Nephron progenitor cell (in vitro differentiated cells): ENCODE data around the gene ATP11A.

Experiments
- DNase-seq: peaks from one replicate; pipeline ENCODE4 v3.0.0; 2021
- H3K27ac Mint-ChIP-seq: 2 replicates; pipeline ENCODE4 v1.8.0; 2021; ENCODE audit warnings: mild to moderate bottlenecking, moderate library complexity, mixed read lengths
- H3K27me3 Mint-ChIP-seq: 2 replicates; pipeline ENCODE4 v1.8.0; 2021; ENCODE audit warnings: mild to moderate bottlenecking, low read depth, mixed read lengths; ENCODE audit not compliant: poor library complexity
- H3K36me3 Mint-ChIP-seq: 2 replicates; pipeline ENCODE4 v1.8.0; 2021; ENCODE audit warnings: low read depth, mixed read lengths
- H3K4me1 Mint-ChIP-seq: 2 replicates; pipeline ENCODE4 v1.8.0; 2021; ENCODE audit warnings: mixed read lengths
- H3K4me3 Mint-ChIP-seq: 2 replicates; pipeline ENCODE4 v1.8.0; 2021; ENCODE audit warnings: mild to moderate bottlenecking, moderate library complexity, mixed read lengths
- H3K9me3 Mint-ChIP-seq: 2 replicates; pipeline ENCODE4 v1.8.0; 2021; ENCODE audit warnings: mild to moderate bottlenecking, moderate library complexity, mixed read lengths
- CTCF ChIP-seq: fragments of 200-600 bp; sonication (generic); IDR thresholded peaks from 2 replicates; pipeline ENCODE4 v1.5.0; 2021; ENCODE audit warnings: antibody characterized with exemption

Gene ATP11A

DNA sequence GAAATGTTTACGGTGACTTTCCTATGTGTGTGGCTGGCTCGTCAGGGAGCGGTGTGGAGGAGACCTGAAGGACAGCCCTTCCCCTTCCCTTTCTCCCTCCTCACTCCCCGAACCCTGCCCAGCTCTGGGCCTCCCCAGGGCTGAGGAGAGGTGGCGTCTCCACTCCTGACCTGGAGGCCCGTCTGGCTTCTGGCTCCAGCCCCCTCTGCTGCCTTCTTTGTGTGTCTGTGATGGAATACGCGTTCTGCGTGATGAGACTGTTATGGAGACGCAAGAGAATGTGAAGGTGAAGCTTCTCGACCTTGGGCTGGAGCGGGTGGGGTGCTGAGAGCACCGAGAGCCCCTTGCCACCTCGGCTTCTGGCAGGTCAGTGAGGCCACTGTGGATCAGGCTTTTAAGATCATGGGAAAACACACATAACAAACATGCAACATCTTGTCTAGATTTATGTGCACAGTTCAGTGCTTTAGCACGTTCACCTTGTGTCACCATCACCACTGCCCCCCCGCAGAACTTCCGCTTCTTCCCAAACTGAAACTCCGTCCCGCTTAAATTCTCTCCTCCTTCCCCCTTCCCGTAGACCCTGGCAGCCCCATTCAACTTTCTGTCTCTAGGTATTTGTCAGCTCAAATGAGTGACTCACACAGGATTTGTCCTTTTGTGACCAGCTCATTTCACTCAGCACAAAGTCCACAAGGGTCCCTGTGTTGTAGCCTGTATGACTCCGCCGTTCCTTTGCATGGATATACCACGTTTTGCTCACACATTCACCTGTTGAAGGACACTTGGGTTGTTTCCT is 24.7 kb downstream of the ATP11A start:
- H3K27ac Mint-ChIP-seq, result peak overlapping the region; percentile 26
- no peak overlapping the region for H3K4me3 Mint-ChIP-seq
- DNase-seq, result no peak
- H3K4me1 Mint-ChIP-seq, result peaks cover 84% of the 10 kb centered on the region
- H3K36me3 Mint-ChIP-seq, result peaks cover 43% of the 10 kb centered on the region
- no peak for TF ChIP-seq CTCF
- H3K9me3 Mint-ChIP-seq, result peaks cover 23% of the 10 kb centered on the region
- no peaks in the 10 kb centered on the region for H3K27me3 Mint-ChIP-seq

DNA sequence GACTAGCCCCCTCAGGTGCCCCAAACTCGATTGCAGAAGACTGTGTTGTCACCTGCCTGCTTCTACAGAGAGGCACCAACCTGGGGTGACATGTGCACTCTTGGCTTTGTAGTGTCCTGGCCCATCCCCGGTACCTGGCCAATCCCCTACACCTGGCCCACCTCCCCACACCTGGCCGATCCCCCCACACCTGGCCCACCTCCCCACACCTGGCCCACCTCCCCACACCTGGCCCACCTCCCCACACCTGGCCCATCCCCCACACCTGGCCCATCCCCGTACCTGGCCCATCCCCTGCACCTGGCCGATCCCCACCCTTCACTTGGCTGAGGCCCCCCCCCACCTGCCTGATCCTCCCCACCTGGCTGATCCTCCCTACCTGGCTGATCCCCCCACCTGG is 25.4 kb downstream of the ATP11A start:
- Mint-ChIP-seq H3K27ac (no peak overlapping the region), H3K36me3 (peaks cover 48% of the 10 kb centered on the region), H3K4me1 (peaks cover 82% of the 10 kb centered on the region), H3K27me3 (no peaks in the 10 kb centered on the region), H3K4me3 (no peak overlapping the region), H3K9me3 (peaks cover 23% of the 10 kb centered on the region)
- DNase-seq, result no peak
- no peak for TF ChIP-seq CTCF

- Mint-ChIP-seq H3K4me1 (peaks cover 80% of the 10 kb centered on the region), H3K4me3 (no peak overlapping the region), H3K36me3 (peaks cover 51% of the 10 kb centered on the region), H3K9me3 (peaks cover 23% of the 10 kb centered on the region), H3K27me3 (no peaks in the 10 kb centered on the region), H3K27ac (peak overlapping the region; percentile 51)
- no peak for TF ChIP-seq CTCF
- no peak for DNase-seq
These were observed 26.1 kb downstream of the ATP11A start for GRCh38 chr13:112715715-112716460.

GRCh38 chr13:112716461-112716820 is 26.6 kb downstream of the ATP11A start:
- Mint-ChIP-seq H3K4me3 (no peak overlapping the region), H3K27me3 (no peaks in the 10 kb centered on the region), H3K4me1 (peaks cover 80% of the 10 kb centered on the region), H3K27ac (no peak overlapping the region), H3K9me3 (peaks cover 23% of the 10 kb centered on the region), H3K36me3 (peaks cover 57% of the 10 kb centered on the region)
- DNase-seq, result no peak
- TF ChIP-seq CTCF, result no peak

- DNase-seq, result no peak
- H3K4me1 Mint-ChIP-seq, result peaks cover 80% of the 10 kb centered on the region
- H3K27ac Mint-ChIP-seq, result peak overlapping the region; percentile 31
- no peaks in the 10 kb centered on the region for H3K27me3 Mint-ChIP-seq
- TF ChIP-seq CTCF, result no peak
- H3K36me3 Mint-ChIP-seq, result peaks cover 62% of the 10 kb centered on the region
- peaks cover 23% of the 10 kb centered on the region for H3K9me3 Mint-ChIP-seq
- H3K4me3 Mint-ChIP-seq, result no peak overlapping the region
These were observed 27.1 kb downstream of the ATP11A start for GRCh38 chr13:112716841-112717520.
